Heart right ventricle (tissue), 16 donors: Measurements from ENCODE around the gene KCNAB2. TPM values are rescaled to one million over a fixed set of nuclear protein-coding genes. Genes with fewer than 3 reads are reported as not detected.

Experiments
- ATAC-seq, 8 donors: fragments of 200-7000 bp; cut with Tn5 transposase; one replicate each; pipeline ENCODE4 v1.9.1; 2020; ENCODE audit warnings: mild to moderate bottlenecking in 8 of 8, moderate library complexity in 8 of 8, moderate number of reproducible peaks in 1 of 8
- DNase-seq, 2 donors: peaks; one replicate each; pipeline ENCODE4 v3.0.0-alpha.2; 2020
- H3K27ac ChIP-seq, 10 donors: fragments of 200-600 bp; sonication (generic) in 2 of 10; one replicate each; pipeline versions ENCODE4 v1.5.0 to v1.8.0; 2020 to 2022; ENCODE audit warnings: mild to moderate bottlenecking in 3 of 10
- H3K27me3 ChIP-seq, 7 donors: fragments of 200-600 bp; one replicate each; pipeline ENCODE4 v1.8.0; 2021 to 2022; ENCODE audit warnings: mild to moderate bottlenecking in 2 of 7
- H3K36me3 ChIP-seq, 9 donors: fragments of 200-600 bp; sonication (generic) in 1 of 9; one replicate each; pipeline versions ENCODE4 v1.5.0 to v1.8.0; 2020 to 2022; ENCODE audit warnings: mild to moderate bottlenecking in 2 of 9
- H3K4me1 ChIP-seq, 9 donors: fragments of 200-600 bp; sonication (generic) in 1 of 9; one replicate each; pipeline versions ENCODE4 v1.5.0 to v1.8.0; 2020 to 2022; ENCODE audit warnings: mild to moderate bottlenecking in 4 of 9
- H3K4me3 ChIP-seq, 10 donors: fragments of 200-600 bp; sonication (generic) in 2 of 10; one replicate each; pipeline versions ENCODE4 v1.5.0 to v1.8.0; 2020 to 2022; ENCODE audit warnings: mild to moderate bottlenecking in 7 of 10, moderate library complexity in 2 of 10
- H3K9me3 ChIP-seq, 11 donors: fragments of 200-600 bp in 10 of 11; sonication (generic) in 2 of 11; one replicate each; pipeline versions ENCODE4 v1.5.0 to v1.8.0; 2013 to 2022; ENCODE audit warnings: mild to moderate bottlenecking in 2 of 11, control low read depth in 1 of 11, moderate library complexity in 1 of 11
- WGBS, 2 donors: extraction: QIAGEN DNeasy Blood & Tissue Kit; methylation state at CpG; one replicate each; pipeline ENCODE4 v1.1.7; 2013; ENCODE audit warnings: inconsistent platforms in 1 of 2; 5-methylcytosine and 5-hydroxymethylcytosine counted together
- intact Hi-C, 10 donors: fragments of 100-400 bp; cut with DNase I; formaldehyde crosslinking; loops; one replicate each; pipeline versions ENCODE4 v1.11.1 to v1.14.2; 2022
- polyA plus RNA-seq, 2 donors: library from polyadenylated mRNA; stranded (reverse); fragments of 200-250 nt; gene quantifications; one replicate each; pipeline ENCODE4 v1.2.3, GENCODE V29; 2013
- total RNA-seq, 10 donors: library from RNA; stranded (reverse); fragmentation: NEBNext Ultra II Directional in 3 of 10; extraction: Animal tissue kit (Norgen Biotek cat#: 25700) in 3 of 10; gene quantifications; one replicate each; pipeline versions ENCODE4 v1.2.1 to v1.2.4, GENCODE V29; 2021 to 2023
- TF ChIP-seq, protein P1 (sequence below), 9 donors: fragments of 200-600 bp; sonication (generic) in 2 of 9; IDR thresholded peaks; one replicate each; pipeline versions ENCODE4 v1.5.0 to v1.8.0; 2021 to 2022; ENCODE audit warnings: antibody characterized with exemption in 9 of 9, mild to moderate bottlenecking in 5 of 9, moderate library complexity in 1 of 9
- donor health status: Arrhythmogenic right ventricular cardiomyopathy.
- donor health status: ischemic (EF 13 %, LVEDD 7.1; RV severe dilation, severe dysfunction).
- donor health status: healthy with polysubstance abuse.
- donor health status: DM: no; HTN: yes; CAD: no.
- donor health status: DM: no; HTN: no; CAD: no.
- donor health status: ischemic (EF 25% LVEDD 6.9; RV normal size, moderate dysfunction).
- donor health status: ischemic (EF 25% LVEDD 5.7; RV mildly dilated, moderate dysfunction).
- donor health status: healthy.
- donor health status: DM: yes; HTN: yes; CAD: no.
- donor health status: Ischemic cardiomyopathy.
- donor health status: ischemic (EF 35%, LVEDD 5.7; RV mildly dilated, moderate dysfunction).
- donor health status: nonischemic (EF 11% LVEDD 7.7; RV severe dilation, severe dysfunction).
- donor health status: DM: yes; HTN: yes; CAD: no.
- donor health status: PGD.
- donor health status: ischemic (EF 29% LVEDD 5.4; RV normal size, mild dysfunction).
- donor health status: nonischemic (EF 23%, LVEDD 6.1; RV moderate dilation, normal function).

Gene KCNAB2
- total and polyA plus RNA-seq, 12 donors, result 4.7 to 41.5 (median 21.8) TPM

DNA sequence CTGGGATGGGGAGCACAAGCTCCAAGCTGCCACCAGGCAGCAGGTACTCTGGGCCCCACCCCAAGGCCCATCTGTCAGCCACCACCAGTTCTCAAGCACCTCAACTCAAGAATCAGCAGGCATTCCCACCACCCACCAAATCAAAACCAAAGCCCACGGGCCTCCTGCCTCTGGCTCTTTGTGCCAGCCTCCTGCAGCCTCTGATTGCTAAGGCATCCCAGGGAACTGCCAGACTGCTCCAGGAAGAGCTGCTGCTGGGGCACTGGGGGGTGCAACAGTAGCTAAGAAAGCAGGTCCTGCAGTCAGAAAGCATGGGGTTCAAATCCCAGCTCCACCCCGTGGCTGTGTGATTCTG is 99.7 kb downstream of the KCNAB2 start:
- intact Hi-C loops, result no loop called here
- H3K9me3 ChIP-seq, result no peaks in the 10 kb centered on the region
- WGBS, 2 donors, result 36 to 62% methylated on average over 2 of the region's 2 CpGs
- no peaks in the 10 kb centered on the region for H3K36me3 ChIP-seq
- TF ChIP-seq, protein P1, sequence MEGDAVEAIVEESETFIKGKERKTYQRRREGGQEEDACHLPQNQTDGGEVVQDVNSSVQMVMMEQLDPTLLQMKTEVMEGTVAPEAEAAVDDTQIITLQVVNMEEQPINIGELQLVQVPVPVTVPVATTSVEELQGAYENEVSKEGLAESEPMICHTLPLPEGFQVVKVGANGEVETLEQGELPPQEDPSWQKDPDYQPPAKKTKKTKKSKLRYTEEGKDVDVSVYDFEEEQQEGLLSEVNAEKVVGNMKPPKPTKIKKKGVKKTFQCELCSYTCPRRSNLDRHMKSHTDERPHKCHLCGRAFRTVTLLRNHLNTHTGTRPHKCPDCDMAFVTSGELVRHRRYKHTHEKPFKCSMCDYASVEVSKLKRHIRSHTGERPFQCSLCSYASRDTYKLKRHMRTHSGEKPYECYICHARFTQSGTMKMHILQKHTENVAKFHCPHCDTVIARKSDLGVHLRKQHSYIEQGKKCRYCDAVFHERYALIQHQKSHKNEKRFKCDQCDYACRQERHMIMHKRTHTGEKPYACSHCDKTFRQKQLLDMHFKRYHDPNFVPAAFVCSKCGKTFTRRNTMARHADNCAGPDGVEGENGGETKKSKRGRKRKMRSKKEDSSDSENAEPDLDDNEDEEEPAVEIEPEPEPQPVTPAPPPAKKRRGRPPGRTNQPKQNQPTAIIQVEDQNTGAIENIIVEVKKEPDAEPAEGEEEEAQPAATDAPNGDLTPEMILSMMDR (IDR thresholded peaks at IDR 0.05), result no peak
- no peak overlapping the region for H3K4me3 ChIP-seq
- peaks cover 0 to 9% (median 5%) of the 10 kb centered on the region in 9 donors for H3K4me1 ChIP-seq
- ATAC-seq (no peak), DNase-seq (no peak)
- H3K27ac ChIP-seq, result no peak overlapping the region
- H3K27me3 ChIP-seq, result peaks cover 8 to 66% (median 50%) of the 10 kb centered on the region in 7 donors

DNA sequence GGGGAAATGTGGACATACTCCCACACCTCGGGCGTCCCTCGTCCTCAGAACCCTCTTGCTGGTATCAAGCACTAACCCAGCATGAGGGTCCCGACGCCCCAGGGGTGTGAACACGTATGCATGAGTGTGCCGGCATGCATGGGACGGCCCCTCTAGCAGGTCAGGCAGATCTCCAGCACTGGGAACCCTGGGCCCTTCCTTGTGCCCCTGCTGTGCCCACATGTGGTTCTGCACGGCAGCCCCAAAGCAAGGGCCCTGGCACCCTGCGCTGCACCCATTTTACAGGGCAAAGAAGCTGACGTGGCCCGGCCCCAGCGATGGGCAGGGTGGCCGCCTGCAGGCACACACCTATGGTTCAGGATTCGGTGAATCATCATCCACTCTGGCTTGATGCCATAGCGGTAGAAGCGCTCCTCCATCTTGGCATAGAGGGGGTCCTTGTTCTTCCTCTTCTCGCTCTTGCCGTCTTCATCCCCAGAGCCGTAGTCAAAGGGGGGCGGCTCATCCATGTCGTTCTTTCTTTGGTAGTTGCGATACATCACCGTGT is 100.2 kb downstream of the KCNAB2 start:
- H3K9me3 ChIP-seq, result no peaks in the 10 kb centered on the region
- DNase-seq (no peak), ATAC-seq (no peak)
- H3K27me3 ChIP-seq, result peaks cover 8 to 66% (median 50%) of the 10 kb centered on the region in 7 donors
- H3K27ac ChIP-seq, result no peak overlapping the region
- H3K4me1 ChIP-seq, result peaks cover 0 to 9% (median 5%) of the 10 kb centered on the region in 9 donors
- TF ChIP-seq, protein P1 (IDR thresholded peaks at IDR 0.05), result no peak
- intact Hi-C loops, result no loop called here
- no peaks in the 10 kb centered on the region for H3K36me3 ChIP-seq
- WGBS, 2 donors, result 86 to 87% methylated on average over 24 of the region's 24 CpGs
- no peak overlapping the region for H3K4me3 ChIP-seq

DNA sequence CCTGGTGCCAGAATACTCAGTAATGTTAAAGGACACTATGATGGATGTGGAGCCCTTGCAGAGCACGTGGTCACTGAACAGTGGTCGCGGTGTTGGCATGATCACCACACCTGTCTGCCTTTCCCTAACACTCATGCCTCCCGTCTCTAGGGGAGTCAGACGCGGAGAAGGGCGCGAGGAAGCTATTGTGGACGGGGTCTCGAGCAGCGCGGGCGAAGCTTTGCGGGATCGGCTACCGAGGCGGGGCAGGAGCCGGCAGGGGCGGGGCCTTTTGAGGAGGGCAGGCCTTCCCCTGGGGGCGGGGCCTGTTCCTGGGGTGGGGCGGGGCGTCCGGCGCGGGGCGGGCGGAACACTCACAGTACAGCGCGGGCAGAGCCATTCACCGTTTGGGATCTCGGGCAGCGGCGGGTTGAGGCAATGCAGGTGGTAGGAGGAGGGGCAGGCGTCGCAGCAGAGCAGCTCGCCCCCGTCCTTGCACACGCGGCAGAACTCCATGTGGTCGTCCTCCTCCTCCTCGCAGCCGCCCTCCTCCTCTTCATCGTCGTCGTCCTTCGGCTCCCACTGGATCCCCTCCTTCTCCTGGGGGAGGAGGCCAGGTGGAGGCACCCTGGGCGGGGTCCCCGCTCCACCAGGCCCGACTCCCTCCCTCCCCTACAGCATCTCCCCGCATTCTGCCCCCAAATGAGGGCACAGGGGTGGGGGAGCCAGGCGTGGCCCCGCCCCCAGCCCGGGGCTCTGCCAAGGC is 103.0 kb downstream of the KCNAB2 start:
- WGBS, 2 donors, result 3 to 4% methylated on average over 36 to 53 of the region's 53 CpGs
- DNase-seq (peak in 1 of 2 donors; percentile 48), ATAC-seq (peak in 7 of 8 donors; percentile 39 to 69 (median 54))
- TF ChIP-seq, protein P1 (IDR thresholded peaks at IDR 0.05), result no peak
- H3K36me3 ChIP-seq, result no peaks in the 10 kb centered on the region
- H3K4me1 ChIP-seq, result peaks cover 0 to 9% (median 5%) of the 10 kb centered on the region in 9 donors
- no peak overlapping the region for H3K27ac ChIP-seq
- H3K4me3 ChIP-seq, result peak overlapping the region in 1 of 10 donors; percentile 14
- intact Hi-C loops, result no loop called here
- H3K27me3 ChIP-seq, result peaks cover 8 to 67% (median 49%) of the 10 kb centered on the region in 7 donors
- no peaks in the 10 kb centered on the region for H3K9me3 ChIP-seq

DNA sequence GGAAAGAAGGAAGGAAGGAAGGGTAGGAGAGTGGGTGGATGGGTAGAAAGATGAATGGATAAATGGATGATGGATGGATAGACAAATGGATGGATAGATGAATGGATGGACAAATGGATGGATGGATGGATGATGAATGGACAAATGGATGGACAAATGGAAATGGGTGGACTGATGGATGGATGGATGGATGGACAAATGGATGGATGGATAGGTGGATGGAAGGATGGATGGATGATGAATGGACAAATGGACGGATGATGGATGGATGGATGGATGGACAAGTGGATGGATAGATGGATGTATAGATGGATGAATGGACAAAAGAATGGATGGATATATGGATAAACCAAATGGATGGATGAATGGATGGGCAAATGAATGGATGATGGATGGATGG is 103.9 kb downstream of the KCNAB2 start:
- DNase-seq (no peak), ATAC-seq (no peak)
- WGBS, 2 donors, result 93 to 95% methylated on average over 1 of the region's 1 CpG
- Histone ChIP-seq H3K4me1 (peaks cover 0 to 9% (median 5%) of the 10 kb centered on the region in 9 donors), H3K9me3 (no peaks in the 10 kb centered on the region), H3K27ac (no peak overlapping the region), H3K4me3 (no peak overlapping the region), H3K36me3 (no peaks in the 10 kb centered on the region), H3K27me3 (peaks cover 8 to 58% (median 43%) of the 10 kb centered on the region in 7 donors)
- TF ChIP-seq, protein P1 (IDR thresholded peaks at IDR 0.05), result no peak
- intact Hi-C loops, result no loop called here
